BJ (cell line): ENCODE measurements around the gene YY1AP1. TPM values are rescaled to one million over a fixed set of nuclear protein-coding genes. Genes with fewer than 3 reads are reported as not detected.
A peak's percentile ranks its signal among the peaks of the same experiment; 100 is the strongest.
"Not testable (repeated sequence)": the region's sequence is repeated elsewhere in the genome, so short reads cannot be mapped to it uniquely, and the experiment has no call there.

ENCODE experiments used
- CTCF ChIA-PET: fragments of 350-600 bp; formaldehyde crosslinking; extraction: SDS; loops from one replicate; lab custom pipeline; 2021; ENCODE audit warnings: antibody characterized with exemption, inconsistent platforms; lab: Yijun Ruan, JAX
- POLR2A ChIA-PET: fragments of 300-600 bp; sonication (Branson Sonifier 250); formaldehyde crosslinking; extraction: SDS; loops from one replicate; lab custom pipeline; 2021; ENCODE audit warnings: antibody characterized with exemption; lab: Charles Lee
- DNase-seq: peaks from one replicate; pipeline ENCODE4 v3.0.0-alpha.2; 2011; ENCODE audit warnings: low read depth
- H3K27me3 ChIP-seq: 2 replicates; pipeline ENCODE4 v1.6.0; 2011; ENCODE audit warnings: low read length; ENCODE audit not compliant: control insufficient read depth, insufficient read depth
- H3K36me3 ChIP-seq: 2 replicates; pipeline ENCODE4 v1.5.1; 2011; ENCODE audit warnings: low read length; ENCODE audit not compliant: control insufficient read depth, insufficient read depth
- H3K4me3 ChIP-seq: 2 replicates; pipeline ENCODE4 v1.5.1; 2011; ENCODE audit warnings: low read depth, mild to moderate bottlenecking, control low read depth, low read length
- CTCF ChIP-seq: IDR thresholded peaks from 2 replicates; pipeline ENCODE4 v1.5.1; 2011; ENCODE audit warnings: low read depth, mild to moderate bottlenecking, control low read depth, inconsistent platforms, low read length, moderate library complexity; ENCODE audit not compliant: insufficient read depth
- polyA plus RNA-seq: library from polyadenylated mRNA; depleted of rRNA; stranded (reverse); fragments of >200 nt; gene quantifications from 2 replicates; pipeline ENCODE4 v1.2.3, GENCODE V29; 2011

Gene YY1AP1
- polyA plus RNA-seq, 1 experiment: 57.7 TPM

GRCh38 chr1:155691992-155692528 lies 3.5 kb upstream of the YY1AP1 start:
- no peak for DNase-seq
- Histone ChIP-seq H3K27me3 (no peaks in the 10 kb centered on the region), H3K36me3 (peaks cover 2% of the 10 kb centered on the region), H3K4me3 (no peak overlapping the region)
- CTCF ChIA-PET: interaction anchor here (0.6 to 0.9 kb wide), 2 partner anchors 23 to 283 kb away, joined by 3 read pairs; no protein-coding TSS in a partner anchor
- POLR2A ChIA-PET: no interaction called here
- no peak for TF ChIP-seq CTCF

DNA sequence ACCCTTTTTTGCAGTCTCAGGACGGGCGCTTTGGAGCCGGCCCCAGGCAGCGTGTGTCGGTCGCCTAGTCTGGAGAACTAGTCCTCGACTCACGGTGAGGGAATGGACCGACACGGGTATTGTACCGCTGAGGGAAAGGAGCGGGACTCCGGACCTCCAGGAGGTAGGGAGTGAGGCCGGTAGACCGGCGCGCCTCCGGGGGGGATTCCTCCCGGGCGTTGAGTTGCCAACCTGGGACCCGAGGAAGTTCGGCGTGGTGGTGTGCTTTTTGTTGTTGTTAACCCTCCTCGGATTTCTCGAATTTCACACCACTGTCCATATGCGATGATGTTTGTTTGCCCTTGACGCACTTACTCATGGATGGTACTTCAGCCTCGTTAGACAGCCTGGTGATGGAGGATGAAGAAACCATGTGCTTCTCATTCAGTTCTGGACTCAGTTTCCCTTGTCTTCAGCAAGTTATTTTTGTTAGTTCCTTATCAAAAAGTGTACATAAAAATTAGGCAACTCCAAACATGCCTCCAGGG lies 570 bp upstream of the YY1AP1 start, which contains the start of gene DAP3:
Gene DAP3 (plus strand): TSS at position 11 of the 527 bp plus-strand sequence. CDS start 20,689 bp downstream, outside the sequence.
- H3K27me3 ChIP-seq, CTCF ChIA-PET, H3K36me3 ChIP-seq, POLR2A ChIA-PET, DNase-seq: not testable (repeated sequence)
- H3K4me3 ChIP-seq: peak within 1 kb of the TSS; percentile 99

GRCh38 chr1:155687705-155688323 lies 760 bp downstream of the YY1AP1 start:
- POLR2A ChIA-PET: interaction anchor here (0.5 kb wide), 1 partner anchor 291 kb away, joined by 3 read pairs; no protein-coding TSS in a partner anchor
- H3K36me3 ChIP-seq, H3K27me3 ChIP-seq, CTCF ChIA-PET, DNase-seq: not testable (repeated sequence)
- peak overlapping the region; percentile 99 for H3K4me3 ChIP-seq

DNA sequence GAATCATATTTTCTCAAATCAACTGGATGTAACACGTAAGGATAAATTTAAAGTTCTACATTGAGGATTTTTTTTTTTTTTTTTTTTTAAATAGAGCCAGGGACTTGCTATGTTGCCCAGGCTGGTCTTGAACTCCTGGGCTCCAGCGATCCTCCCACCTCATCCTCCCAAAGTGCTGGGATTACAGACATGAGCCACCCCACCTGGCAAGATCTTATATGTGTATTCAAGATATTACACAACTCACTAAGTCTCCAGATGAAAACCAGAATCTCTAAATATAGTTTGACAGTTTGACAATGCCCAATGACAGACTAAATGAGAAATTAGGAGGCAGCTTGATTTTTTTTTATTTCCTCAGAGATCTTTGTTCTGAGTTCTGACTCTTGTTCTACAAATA lies 6.8 kb downstream of the YY1AP1 start:
- CTCF ChIA-PET: interaction anchor here (1.1 kb wide), 1 partner anchor 47 kb away, joined by 4 read pairs; no protein-coding TSS in a partner anchor
- Histone ChIP-seq H3K4me3 (no peak overlapping the region), H3K36me3 (peaks cover 4% of the 10 kb centered on the region; the same call in 1 of the 2 replicates), H3K27me3 (no peaks in the 10 kb centered on the region)
- DNase-seq: no peak
- POLR2A ChIA-PET: no interaction called here
- TF ChIP-seq CTCF: no peak

- POLR2A ChIA-PET: no interaction called here
- Histone ChIP-seq H3K27me3 (no peaks in the 10 kb centered on the region), H3K4me3 (no peak overlapping the region), H3K36me3 (peaks cover 6% of the 10 kb centered on the region; the same call in 1 of the 2 replicates)
- no peak for TF ChIP-seq CTCF
- no peak for DNase-seq
- CTCF ChIA-PET: no interaction called here
Observed at GRCh38 chr1:155680531-155680930, 8.0 kb downstream of the YY1AP1 start.

GRCh38 chr1:155678992-155679391 lies 9.6 kb downstream of the YY1AP1 start:
- POLR2A ChIA-PET, CTCF ChIA-PET: not testable (repeated sequence)

More at GRCh38 chr1:155678992-155679391, 9.6 kb downstream of the YY1AP1 start:
- not testable (repeated sequence) for H3K27me3 ChIP-seq, DNase-seq, H3K4me3 ChIP-seq, H3K36me3 ChIP-seq
